ENCODE data around the gene INAVA.
"Not testable (repeated sequence)": the region's sequence is repeated elsewhere in the genome, so short reads cannot be mapped to it uniquely, and the experiment has no call there.

Gene INAVA

DNA sequence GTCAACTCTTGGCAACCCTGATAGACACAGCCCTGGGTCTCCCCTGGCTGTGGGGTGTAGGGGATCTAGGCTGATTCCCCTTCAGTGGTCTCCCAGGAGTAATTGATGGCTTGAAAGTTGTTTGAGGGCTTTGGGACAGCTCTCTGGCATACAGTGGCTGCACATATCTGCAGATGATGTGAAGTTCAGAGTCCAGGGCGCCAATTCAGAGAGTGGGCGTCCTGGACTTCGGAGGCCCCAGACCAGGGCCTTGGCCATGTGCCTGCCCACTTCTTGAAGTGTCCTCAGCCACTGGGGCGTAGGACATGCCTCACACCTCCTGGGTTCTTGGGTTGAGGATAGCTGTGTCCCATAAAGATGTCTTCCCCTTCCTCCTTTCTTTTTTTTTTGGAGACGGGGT, 2.6 kb downstream of the INAVA start:
- no peak for DNase-seq (ENCODE audit: low read depth, low spot score)

DNA sequence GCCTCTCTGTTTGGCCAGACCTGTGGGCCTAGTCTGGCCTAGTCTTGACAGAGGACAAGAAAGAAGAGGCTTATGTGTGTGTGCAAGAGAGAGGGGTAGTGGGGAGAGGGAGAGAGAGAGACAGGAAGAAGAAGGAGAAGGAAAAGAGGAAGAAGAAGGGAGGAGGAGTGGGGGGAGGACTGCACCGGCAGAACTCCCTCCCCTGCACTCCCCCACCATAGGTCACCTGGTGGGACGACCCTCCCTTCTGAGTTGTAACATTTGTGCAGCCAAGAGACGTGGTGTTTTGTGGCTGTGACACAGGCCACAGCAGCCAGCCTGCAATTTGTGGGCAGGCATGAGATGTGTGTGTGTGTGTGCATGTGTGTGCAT, 4.3 kb downstream of the INAVA start:
- no peak for DNase-seq (ENCODE audit: low read depth, low spot score)

DNA sequence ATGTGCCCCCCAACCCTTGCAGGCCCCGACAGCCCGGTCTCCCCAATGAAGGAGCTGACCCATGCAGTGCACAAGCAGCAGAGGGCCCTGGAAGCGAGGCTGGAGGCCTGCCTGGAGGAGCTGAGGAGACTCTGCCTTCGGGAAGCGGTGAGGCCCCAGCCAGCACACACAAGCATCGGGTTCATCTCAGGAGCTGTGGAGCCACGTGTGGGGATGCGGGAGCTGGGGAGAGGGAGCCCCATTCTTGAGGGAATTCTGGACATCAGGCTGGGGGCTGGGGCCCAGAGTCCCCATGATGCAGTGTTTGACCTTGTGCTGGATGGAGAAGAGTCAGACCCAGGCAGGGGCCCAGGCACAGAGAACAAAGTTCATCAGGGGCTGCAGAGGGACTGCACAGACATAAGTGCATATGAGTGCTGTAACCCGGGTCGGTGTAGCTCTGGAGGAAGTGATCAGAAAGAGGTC, 4.8 kb downstream of the INAVA start:
- DNase-seq (ENCODE audit: low read depth, low spot score), result no peak

DNA sequence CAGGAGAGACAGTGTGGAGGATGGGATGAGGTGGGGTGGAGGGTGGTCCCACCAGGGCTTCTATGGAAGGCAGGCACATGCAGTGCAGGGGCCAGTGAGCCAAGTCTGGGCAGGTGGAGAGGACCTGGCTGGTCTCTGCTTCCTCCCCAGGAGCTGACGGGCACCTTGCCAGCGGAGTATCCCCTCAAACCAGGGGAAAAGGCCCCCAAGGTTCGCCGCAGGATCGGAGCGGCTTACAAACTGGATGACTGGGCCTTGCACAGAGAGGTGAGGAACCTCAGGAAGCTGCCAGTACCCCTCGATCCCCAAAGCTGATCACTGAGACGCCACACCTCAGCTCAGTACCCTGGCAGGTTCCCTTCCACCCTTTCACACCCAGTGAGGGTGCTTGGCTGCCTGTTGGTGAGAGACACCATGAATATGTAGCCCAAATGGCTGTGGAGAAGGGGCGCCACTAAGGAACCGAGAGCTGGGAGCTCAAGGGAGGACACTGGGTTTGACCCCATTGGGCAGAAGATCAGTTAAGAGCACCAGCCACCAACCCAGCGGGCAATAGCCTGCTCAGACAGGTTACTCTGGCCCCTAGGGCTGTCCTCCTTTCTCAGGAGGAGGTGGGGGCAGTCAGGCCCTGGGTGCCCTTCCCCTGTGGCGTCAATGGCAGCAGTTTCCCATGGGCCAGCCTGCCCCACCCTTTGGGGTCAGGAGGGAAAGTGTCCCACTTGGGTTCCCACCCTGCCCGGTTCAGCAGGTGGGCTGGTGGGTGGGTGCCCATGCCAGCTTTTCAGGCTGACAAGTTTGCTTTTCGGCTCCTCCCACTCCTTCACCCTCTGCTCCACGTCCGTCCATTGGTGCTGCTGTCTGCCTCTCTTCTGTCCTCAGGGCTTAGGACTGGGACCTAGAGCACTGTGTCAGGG, 5.5 kb downstream of the INAVA start:
- no peak for DNase-seq (ENCODE audit: low read depth, low spot score)

DNA sequence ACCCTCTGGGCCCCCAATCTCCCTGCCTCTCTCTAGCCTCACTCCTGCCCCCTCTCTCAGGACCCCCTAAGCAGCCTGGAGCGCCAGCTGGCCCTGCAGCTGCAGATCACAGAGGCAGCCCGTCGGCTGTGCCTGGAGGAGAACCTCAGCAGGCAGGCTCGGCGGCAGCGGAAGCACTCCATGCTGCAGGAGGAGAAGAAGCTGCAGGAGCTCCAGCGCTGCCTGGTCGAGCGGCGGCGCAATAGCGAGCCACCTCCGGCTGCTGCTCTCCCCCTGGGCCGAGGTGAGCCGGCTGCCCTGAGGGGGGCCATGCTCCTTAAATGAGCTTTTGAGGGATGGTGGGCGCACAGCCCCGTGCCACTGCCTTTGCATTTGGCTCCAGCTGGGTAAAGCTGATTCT, 6.2 kb downstream of the INAVA start:
- no peak for DNase-seq (ENCODE audit: low read depth, low spot score)

DNA sequence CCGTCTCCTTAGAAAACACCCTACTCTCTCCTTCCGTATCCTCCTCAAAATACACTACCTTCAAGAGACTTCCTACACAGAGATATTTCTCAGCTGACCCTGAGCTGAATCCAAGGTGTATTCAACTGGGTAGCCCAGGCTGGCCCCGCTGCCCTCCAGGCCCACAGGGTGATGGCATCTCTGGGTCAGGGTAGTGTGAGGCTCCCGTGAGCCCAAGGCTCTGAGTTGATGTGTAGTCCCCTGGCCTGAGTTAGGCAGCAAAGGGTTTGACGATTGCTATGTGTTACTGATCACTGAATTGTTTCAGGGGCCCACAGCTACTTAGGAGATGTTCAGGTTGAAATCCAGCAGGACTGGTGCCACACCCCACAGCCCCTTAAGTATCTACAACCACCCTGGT, 6.7 kb downstream of the INAVA start:
- no peak for DNase-seq (ENCODE audit: low read depth, low spot score)

DNA sequence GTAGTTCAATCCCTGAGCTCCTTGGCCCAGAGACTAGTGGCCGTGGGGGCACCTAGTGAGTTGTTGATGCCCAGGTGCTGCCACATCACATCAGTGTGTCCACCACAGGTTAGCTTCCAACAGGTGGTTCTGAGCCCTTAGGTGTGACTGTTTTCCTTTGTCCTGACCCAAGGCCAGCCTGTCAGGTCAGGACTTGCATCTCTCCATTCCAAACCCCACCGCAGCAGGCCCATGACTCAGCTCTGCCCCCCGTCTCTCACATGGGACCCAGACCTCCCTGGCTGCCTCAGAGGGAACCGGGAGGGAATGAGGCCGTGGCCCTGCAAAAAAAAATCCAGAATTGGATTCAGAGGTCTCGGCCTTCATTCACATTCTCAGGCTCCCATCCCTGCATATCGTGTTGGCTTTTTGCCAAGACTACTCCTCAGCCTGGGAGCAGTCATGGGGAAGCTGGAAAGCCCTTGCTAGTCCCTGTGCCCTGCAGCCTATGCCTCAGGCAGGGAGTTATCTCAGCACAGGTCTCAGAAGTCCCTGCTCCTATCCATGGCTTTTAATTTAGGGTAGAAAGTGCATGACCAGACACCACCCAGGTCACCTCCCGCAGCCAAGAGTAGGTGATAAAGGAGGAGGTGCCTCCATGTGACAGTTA, 7.2 kb downstream of the INAVA start:
- DNase-seq (ENCODE audit: low read depth, low spot score), result no peak

DNA sequence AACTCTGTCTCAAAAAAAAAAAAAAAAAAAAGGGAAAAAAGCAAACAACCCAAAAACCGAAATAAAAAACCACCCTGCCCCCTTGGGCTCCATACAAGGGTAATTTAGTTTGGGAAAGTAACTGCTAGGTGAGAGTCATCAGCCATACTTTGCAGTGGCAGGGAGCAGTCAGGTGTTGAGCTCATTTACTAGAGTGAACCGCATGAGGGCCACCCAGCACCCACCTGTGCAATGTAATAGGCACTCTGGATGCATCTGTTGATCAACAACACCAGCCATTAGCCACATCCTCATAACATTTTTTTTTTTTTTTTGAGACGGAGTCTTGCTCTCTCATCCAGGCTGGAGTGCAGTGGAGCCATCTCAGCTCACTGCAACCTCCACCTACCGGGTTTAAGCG, 9.1 kb downstream of the INAVA start:
- no peak for DNase-seq (ENCODE audit: low read depth, low spot score)

DNA sequence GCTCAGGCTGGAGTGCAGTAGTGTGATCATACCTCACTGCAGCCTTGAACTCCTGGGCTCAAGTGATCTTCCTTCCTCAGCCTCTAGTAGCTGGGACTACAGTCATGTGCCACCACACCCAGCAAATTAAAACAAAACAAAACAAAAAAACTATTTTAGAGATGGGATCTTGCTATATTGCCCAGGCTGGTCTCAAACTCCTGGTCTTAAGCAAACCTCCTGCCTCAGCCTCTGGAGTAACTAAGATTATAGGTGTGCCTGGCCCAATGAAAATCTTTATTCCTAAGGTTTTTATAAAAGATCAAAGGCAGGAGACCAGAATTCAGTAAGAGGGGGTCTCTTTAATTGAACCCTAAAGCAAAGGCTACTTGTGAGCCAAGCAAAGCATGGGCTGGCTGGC, 10.1 kb downstream of the INAVA start:
- DNase-seq (ENCODE audit: low read depth, low spot score), result no peak

DNA sequence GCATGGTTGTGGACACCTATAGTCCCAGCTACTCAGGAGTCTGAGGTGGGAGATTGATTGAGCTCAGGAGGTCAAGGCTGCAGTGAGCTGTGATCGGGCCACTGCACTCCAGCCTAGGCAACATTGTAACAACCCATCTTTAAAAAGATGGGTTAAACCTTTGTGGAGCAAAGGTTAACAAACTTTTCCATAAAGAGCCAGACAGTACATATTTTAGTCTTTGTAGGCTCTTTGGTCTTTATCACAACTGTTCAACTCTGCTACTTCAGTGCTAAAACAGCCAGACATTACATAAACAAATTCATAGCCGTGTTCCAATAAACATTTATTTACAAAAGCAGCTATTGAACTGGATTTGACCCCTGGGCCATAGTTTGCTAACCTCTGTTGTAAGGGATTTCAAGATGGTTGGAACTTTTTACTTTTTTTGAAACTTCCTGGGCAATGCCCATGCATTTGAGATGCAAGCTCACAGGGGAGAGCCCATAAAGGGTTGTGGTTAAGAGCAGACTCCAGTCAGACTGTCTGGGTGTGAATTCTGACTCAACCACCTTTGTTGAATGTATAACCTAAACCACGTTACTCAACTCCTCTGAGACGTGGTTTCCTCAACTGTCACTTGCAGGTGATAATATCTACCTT, 10.8 kb downstream of the INAVA start:
- DNase-seq (ENCODE audit: low read depth, low spot score), result no peak

DNA sequence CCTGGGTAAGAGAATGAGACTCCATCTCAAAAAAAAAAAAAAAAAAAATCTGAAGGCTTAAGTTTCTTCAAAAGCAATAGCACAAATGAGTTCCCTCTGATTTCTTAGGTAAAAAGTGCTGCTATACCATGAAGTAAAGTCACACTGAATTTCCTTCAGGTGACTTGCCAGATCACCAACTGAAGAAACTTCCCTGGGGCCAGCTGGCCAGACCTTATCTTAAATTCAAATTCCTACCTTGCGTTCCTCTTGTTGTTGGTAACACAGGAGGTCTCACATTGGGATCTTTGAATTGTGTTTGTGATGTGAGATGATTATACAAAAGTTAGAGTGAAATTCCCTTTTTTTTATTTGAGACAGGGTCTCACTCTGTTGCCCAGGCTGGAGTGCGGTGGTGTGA, 11.8 kb downstream of the INAVA start:
- DNase-seq (ENCODE audit: low read depth, low spot score), result no peak

DNA sequence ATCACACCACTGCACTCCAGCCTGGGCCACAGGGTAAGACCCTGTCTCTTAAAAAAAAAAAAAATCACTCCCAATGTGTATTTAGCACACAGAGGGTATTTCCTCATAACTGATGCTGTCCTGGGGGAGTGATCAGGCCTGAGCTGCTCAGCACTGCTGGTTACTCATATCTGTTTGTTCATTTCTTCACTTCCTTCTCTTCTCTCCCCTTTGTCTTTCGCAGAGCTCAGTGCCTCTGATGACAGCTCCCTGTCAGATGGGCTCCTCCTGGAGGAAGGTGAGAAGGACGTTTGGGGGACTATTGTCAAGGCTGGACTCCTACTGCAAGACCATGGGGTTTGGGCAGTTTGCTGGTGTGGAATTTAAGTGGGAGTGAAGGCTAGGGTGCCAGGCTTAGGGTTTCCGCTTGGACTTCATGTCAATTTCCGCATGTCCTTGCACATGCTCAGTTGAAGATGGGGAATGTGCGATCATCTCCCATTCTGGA, 13.0 kb downstream of the INAVA start:
- no peak for DNase-seq (ENCODE audit: low read depth, low spot score)

DNA sequence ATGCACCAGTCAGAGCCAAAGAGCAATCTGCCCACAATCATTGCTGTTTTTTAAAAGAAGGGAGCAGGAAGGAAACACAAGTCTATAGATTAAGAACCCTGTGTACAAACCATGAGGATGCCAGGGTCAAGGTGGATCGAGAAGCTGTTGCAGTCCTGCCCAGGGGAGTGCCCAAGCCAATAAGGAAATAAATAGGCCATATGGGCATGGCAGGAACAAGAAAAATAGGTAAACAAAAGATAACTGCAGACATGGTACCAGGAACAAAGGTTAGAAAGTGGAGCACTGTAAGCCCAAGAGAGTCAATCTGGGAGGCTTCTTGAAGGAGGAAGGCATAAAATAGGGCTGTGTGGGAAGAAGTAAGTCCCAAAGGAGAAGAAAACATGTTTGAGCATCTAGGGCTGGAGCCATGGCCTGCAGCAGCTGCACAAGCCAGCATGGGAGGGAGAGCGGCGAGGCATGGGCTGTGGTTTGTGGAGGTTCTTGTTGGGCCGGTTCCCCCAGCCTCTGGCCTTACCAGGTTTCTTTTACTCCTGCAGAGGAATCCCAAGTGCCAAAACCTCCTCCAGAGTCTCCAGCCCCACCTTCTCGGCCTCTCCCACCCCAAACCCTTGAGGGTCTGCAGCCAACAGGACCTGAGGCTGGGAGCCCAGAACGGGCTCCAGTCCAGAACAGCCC, 13.6 kb downstream of the INAVA start:
- DNase-seq (ENCODE audit: low read depth, low spot score), result no peak

DNA sequence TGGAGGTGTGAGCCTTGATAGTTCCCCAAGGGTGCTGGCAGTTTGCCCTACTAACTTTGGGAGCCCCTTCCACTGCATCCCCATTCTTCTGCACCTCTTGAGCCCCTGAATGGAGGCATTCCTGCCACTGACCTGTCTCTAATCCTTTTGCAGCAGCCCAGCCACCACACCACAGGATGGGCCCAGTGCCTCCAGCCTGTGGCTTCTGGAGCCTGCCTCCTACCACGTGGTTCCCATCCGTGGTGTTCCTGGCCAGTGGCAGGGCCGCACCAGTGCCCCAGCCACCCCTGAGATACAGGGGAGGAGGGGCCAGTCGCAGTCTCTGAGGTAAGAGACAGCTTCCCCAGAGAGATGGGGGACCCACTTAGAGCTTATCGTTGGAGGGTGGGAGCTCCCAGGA, 14.4 kb downstream of the INAVA start:
- DNase-seq (ENCODE audit: low read depth, low spot score), result no peak

DNA sequence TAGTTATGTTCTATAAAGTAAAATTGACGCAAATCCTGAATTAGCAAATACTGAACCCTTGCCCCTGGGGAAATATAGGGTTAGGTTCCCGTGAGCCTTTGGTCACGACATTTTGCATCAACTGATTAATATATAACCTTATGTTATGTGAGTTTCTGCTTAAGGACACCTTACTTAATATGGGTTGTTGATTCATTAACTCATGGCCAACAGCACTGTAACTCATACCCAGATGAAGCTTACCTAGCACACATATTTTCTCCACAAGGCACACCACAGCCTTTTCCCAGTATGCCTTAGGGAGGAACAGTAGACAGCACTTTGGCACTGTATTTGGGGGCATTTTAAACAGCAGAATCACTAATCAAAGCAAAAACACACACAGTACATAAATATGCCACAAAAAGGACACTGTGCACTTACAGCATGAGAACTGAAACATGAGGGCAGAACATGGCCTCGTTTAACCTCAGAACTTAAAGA, 15.1 kb downstream of the INAVA start:
- DNase-seq (ENCODE audit: low read depth, low spot score), result no peak

DNA sequence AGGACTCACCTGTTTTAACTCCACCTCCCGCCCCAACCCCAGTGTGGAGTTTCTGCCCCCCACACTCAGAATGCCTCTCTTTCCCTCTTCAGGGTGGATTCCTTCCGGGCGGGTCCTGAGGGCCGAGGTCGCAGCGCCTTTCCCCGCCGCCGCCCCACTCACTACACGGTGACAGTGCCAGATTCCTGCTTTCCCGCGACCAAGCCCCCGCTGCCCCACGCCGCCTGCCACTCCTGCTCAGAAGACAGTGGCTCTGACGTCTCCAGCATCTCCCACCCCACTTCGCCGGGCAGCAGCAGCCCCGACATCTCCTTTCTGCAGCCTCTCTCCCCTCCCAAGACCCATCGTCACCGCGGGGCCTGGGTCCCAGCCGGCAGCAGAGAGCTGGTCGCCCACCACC, 16.7 kb downstream of the INAVA start:
- no peak for DNase-seq (ENCODE audit: low read depth, low spot score)

DNA sequence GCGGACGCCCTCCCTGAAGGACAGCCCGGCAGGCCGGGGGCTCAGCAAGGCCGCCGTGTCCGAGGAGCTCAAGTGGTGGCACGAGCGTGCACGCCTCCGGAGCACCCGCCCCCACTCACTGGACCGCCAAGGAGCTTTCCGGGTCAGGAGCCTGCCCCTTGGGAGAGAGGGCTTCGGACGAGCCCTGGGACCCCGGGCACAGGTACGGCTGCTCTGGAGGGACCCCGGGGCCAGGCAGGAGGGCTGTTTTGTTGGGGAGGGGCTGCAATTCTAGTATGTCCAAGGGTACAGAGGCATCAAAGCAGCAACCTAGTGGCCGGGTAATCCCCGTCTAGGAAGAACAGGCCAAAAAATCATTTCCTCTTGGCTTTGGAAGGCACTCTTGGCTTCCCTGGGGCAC, 17.2 kb downstream of the INAVA start:
- not testable (repeated sequence) for DNase-seq (ENCODE audit: low read depth, low spot score)

DNA sequence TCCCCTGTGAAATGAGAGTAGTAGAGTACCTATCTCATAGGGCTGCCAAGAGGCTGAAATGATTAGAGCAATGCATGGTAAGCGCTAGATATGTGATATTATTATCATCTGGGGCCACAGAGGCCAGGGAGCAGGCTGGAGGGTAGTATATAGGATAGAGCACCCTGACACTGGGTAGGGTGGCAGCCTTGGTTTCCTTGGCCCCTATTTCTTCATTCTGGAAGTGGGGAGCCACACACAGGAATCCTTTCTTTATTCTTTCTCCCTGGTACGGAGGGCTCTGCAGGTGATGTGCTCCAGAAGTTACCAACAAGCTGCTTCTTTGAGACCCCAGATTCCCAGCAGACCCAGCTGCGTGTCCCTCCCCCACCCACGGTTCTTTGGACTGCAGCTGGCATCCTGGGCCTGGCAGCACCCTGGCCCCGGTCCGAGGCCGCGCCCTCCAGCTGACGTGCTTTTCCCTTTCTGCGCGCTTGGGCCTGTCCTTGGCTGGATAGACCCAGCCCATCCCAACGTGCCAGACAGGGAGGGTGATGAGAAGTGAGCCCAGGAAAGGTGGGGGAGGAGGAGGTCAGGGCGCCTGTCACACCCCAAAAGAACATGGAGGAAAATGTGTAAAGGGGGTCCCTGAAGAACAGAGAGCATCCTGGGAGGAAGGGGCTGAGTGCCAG, 18.2 kb downstream of the INAVA start:
- no peak for DNase-seq (ENCODE audit: low read depth, low spot score)

DNA sequence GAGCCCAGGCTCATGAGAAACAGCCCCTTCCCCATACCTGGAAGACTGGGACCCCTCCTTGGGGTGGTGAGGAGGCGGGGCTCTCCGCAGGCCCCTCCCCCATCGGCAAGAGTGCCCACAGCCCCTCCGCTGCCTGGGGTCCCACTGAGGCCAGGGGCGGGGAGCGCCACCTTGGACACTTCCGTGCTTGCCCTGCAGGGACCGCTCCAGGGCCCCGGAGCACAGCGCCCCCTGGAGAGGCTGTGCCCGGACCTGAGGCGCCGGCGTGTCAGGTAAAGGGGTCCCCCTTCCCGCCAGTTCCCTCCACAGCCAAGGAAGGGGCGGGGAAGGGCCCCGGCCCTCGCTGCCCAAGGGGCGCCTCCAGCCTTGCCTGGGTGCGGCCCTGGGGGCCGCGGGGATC, 21.5 kb downstream of the INAVA start:
- no peak for DNase-seq (ENCODE audit: low read depth, low spot score)

DNA sequence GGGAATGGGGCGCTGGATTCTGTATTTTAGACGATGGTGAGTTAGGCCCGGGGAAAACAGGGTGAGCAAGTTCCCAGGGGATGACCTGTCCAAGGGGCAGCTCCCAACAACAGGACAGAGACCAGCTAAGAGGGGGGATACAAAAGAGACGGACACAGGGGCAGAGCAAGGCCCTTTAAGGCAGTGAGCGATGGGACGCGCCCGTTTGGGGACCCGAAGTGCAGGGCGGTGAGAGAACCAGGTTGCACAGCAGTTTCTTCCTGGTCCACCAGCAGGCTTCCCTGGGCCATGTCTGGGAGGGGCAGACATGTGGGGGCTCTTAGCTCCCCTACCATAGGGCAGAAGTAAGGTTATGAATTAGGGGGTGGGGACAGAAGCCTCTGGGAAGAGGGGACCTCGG, 22.0 kb downstream of the INAVA start:
- DNase-seq (ENCODE audit: low read depth, low spot score), result no peak

DNA sequence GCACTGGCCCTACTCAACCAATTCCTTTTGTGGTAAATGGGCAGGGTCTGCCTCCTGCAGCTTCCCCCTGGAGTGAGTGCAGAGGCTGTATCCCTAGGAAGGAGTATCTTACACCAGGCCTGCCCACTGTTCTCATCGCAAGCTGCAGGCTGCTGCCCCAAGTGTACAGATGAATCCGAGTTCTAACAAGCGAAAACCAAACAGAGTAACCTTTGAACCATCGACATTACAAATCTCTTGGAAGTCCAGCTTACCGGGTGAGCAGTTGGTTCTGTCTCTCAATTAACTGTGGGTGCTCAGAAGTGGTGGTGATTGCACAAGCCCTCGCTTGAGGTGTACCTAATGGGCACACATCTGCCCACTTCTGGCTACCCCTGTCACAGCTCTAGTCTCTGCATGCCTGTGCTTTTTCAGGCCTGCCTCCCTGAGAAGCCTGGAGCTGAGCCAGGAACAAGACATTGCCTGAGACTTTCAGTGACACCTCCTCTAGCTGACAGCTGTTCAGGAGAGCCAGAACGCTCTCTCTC, 22.7 kb downstream of the INAVA start:
- DNase-seq (ENCODE audit: low read depth, low spot score), result no peak

Data from brain pericyte (primary cell).